HCT116 (cell line): ENCODE results near the gene SBK2. TPM values are rescaled to one million over a fixed set of nuclear protein-coding genes. Genes with fewer than 3 reads are reported as not detected.

Experiments used
- ATAC-seq: fragments of 200-7000 bp; cut with Tn5 transposase; 2 replicates; pipeline ENCODE4 v1.9.1; 2020; ENCODE audit warnings: mild to moderate bottlenecking, moderate library complexity
- BruUV-seq: library from RNA; stranded (reverse); fragments of 400-500 nt; replicated peaks from 2 replicates; lab custom pipeline; 2021; lab: Mats Ljungman, UMichigan
- CTCF ChIA-PET: fragments of 300-600 bp; sonication (Branson Sonifier 250); formaldehyde crosslinking; loops from one replicate; lab custom pipeline; 2021; ENCODE audit warnings: antibody characterized with exemption; lab: Charles Lee
- POLR2A ChIA-PET: fragments of 300-600, 350-600 bp; sonication (Branson Sonifier 250); formaldehyde crosslinking; loops from one replicate; lab custom pipeline; 2021; ENCODE audit warnings: antibody characterized with exemption; lab: Charles Lee
- RAD21 ChIA-PET, 2 experiments: fragments of 300-600 bp; sonication (Branson Sonifier 250); formaldehyde crosslinking; loops; one replicate each; lab custom pipeline; 2023; ENCODE audit warnings: low total read pairs in 2 of 2; ENCODE audit not compliant: uncharacterized antibody in 2 of 2, unreplicated experiment in 2 of 2, low non-redundant PET in 1 of 2; lab: Charles Lee
- DNase-seq: peaks from one replicate; pipeline ENCODE4 v3.0.0-alpha.2; 2010; ENCODE audit warnings: low read depth, low spot score
- H2AFZ ChIP-seq: fragments of 200-600 bp; shearing (Covaris generic), sonication (generic); 2 replicates; pipeline ENCODE4 v1.6.1; 2017; ENCODE audit warnings: low read depth, mixed run types, mixed read lengths, antibody characterized with exemption, low read length; ENCODE audit not compliant: poor library complexity, severe bottlenecking
- H3K27ac ChIP-seq: 2 replicates; pipeline ENCODE4 v1.5.1; 2012; ENCODE audit warnings: low read depth, low read length
- H3K27me3 ChIP-seq: fragments of 200-600 bp; sonication (generic); 2 replicates; pipeline ENCODE4 v1.6.1; 2016; ENCODE audit warnings: mixed run types, low read length, mixed read lengths; ENCODE audit not compliant: insufficient read depth
- H3K36me3 ChIP-seq, 2 experiments: fragments of 200-500 bp in 1 of 2; fragments of 200-600 bp in 1 of 2; sonication (Bioruptor generic) in 1 of 2; sonication (generic) in 1 of 2; 2 replicates each; pipeline versions ENCODE4 v1.5.1 to v1.6.1; 2014 to 2016; ENCODE audit warnings: low read length in 2 of 2, inconsistent platforms in 1 of 2, mixed read lengths in 1 of 2, mixed run types in 1 of 2; ENCODE audit not compliant: insufficient read depth in 2 of 2, control insufficient read depth in 1 of 2
- H3K4me1 ChIP-seq, 2 experiments: fragments of 200-600 bp in 1 of 2; sonication (generic) in 1 of 2; 2 replicates each; pipeline versions ENCODE4 v1.5.1 to v1.6.1; 2012 to 2017; ENCODE audit warnings: low read length in 2 of 2, inconsistent platforms in 1 of 2, mild to moderate bottlenecking in 1 of 2, mixed read lengths in 1 of 2, mixed run types in 1 of 2, moderate library complexity in 1 of 2; ENCODE audit not compliant: insufficient read depth in 2 of 2, control insufficient read depth in 1 of 2
- H3K4me2 ChIP-seq: fragments of 200-600 bp; sonication (generic); 2 replicates; pipeline ENCODE4 v1.6.1; 2017; ENCODE audit warnings: mixed run types, low read length, mixed read lengths
- H3K4me3 ChIP-seq, 2 experiments: fragments of 200-600 bp in 1 of 2; sonication (generic) in 1 of 2; replicated peaks in 1 of 2; 2 replicates each; pipeline ENCODE4 v1.5.1; 2011 to 2016; ENCODE audit warnings: low read length in 2 of 2, control low read depth in 1 of 2, low read depth in 1 of 2, mild to moderate bottlenecking in 1 of 2, mixed read lengths in 1 of 2, mixed run types in 1 of 2
- H3K79me2 ChIP-seq: fragments of 200-600 bp; sonication (generic); 2 replicates; pipeline ENCODE4 v1.6.1; 2017; ENCODE audit warnings: mild to moderate bottlenecking, mixed run types, low read length, moderate library complexity, mixed read lengths; ENCODE audit not compliant: insufficient read depth
- H3K9ac ChIP-seq: fragments of 200-600 bp; sonication (generic); 2 replicates; pipeline ENCODE4 v1.6.1; 2016; ENCODE audit warnings: low read length, mixed read lengths
- H3K9me2 ChIP-seq: fragments of 200-600 bp; sonication (generic), shearing (Covaris generic); 2 replicates; pipeline ENCODE4 v1.6.1; 2017; ENCODE audit warnings: mixed run types, mild to moderate bottlenecking, moderate library complexity; ENCODE audit not compliant: insufficient read depth
- H3K9me3 ChIP-seq, 2 experiments: fragments of 200-500 bp in 1 of 2; fragments of 200-600 bp in 1 of 2; sonication (Bioruptor generic) in 1 of 2; sonication (generic) in 1 of 2; 2 replicates each; pipeline ENCODE4 v1.6.1; 2014 to 2017; ENCODE audit warnings: low read length in 2 of 2, mixed read lengths in 2 of 2, inconsistent platforms in 1 of 2, low read depth in 1 of 2, mild to moderate bottlenecking in 1 of 2, mixed run types in 1 of 2, moderate library complexity in 1 of 2; ENCODE audit not compliant: control insufficient read depth in 1 of 2, insufficient read depth in 1 of 2
- H4K20me1 ChIP-seq: fragments of 200-600 bp; sonication (generic), shearing (Covaris generic); 2 replicates; pipeline ENCODE4 v1.6.1; 2017; ENCODE audit warnings: mixed run types, mild to moderate bottlenecking, moderate library complexity; ENCODE audit not compliant: insufficient read depth
- CEBPB ChIP-seq: IDR thresholded peaks from 2 replicates; pipeline ENCODE4 v1.6.1; 2012; ENCODE audit warnings: low read depth
- CTCF ChIP-seq, 3 experiments: fragments of 200-600 bp in 1 of 3; sonication (generic) in 1 of 3; IDR thresholded peaks in 2 of 3; conservative IDR thresholded peaks in 1 of 3; 2 replicates each; pipeline ENCODE4 v1.5.1; 2012 to 2017; ENCODE audit warnings: low read depth in 2 of 3, low read length in 2 of 3, antibody characterized with exemption in 1 of 3, borderline replicate concordance in 1 of 3, control low read depth in 1 of 3, mild to moderate bottlenecking in 1 of 3, mixed read lengths in 1 of 3, mixed run types in 1 of 3, moderate library complexity in 1 of 3; ENCODE audit not compliant: insufficient read depth in 1 of 3
- EGR1 ChIP-seq: IDR thresholded peaks from 2 replicates; pipeline ENCODE4 v1.6.1; 2012; ENCODE audit warnings: low read depth
- ELF1 ChIP-seq: IDR thresholded peaks from 2 replicates; pipeline ENCODE4 v1.6.1; 2012; ENCODE audit warnings: low read depth, borderline replicate concordance
- EZH2 ChIP-seq: fragments of 200-600 bp; sonication (generic); IDR thresholded peaks from 2 replicates; pipeline ENCODE4 v1.6.1; 2017; ENCODE audit warnings: antibody characterized with exemption, mixed run types
- EZH2phosphoT487 ChIP-seq: fragments of 200-600 bp; IDR thresholded peaks from 2 replicates; pipeline ENCODE4 v1.6.1; 2018; ENCODE audit warnings: antibody characterized with exemption, borderline replicate concordance
- FOSL1 ChIP-seq: IDR thresholded peaks from 2 replicates; pipeline ENCODE4 v1.6.1; 2012; ENCODE audit warnings: low read depth
- JUND ChIP-seq: IDR thresholded peaks from 2 replicates; pipeline ENCODE4 v1.6.1; 2012
- POLR2A ChIP-seq: IDR thresholded peaks from 2 replicates; pipeline ENCODE4 v1.7.0; 2011; ENCODE audit warnings: borderline replicate concordance; ENCODE audit not compliant: insufficient read depth, insufficient read length; ENCODE audit errors: extremely low read depth
- POLR2AphosphoS5 ChIP-seq: IDR thresholded peaks from 2 replicates; pipeline ENCODE4 v1.6.1; 2011; ENCODE audit warnings: mild to moderate bottlenecking, low read depth, low read length, moderate library complexity
- REST ChIP-seq: IDR thresholded peaks from 2 replicates; pipeline ENCODE4 v1.6.1; 2012; ENCODE audit warnings: low read depth
- SP1 ChIP-seq: IDR thresholded peaks from 2 replicates; pipeline ENCODE4 v1.6.1; 2012; ENCODE audit warnings: low read depth
- SRF ChIP-seq: IDR thresholded peaks from 2 replicates; pipeline ENCODE4 v1.6.1; 2012; ENCODE audit warnings: low read depth
- TCF7L2 ChIP-seq: IDR thresholded peaks from 2 replicates; pipeline ENCODE4 v1.7.0; 2011; ENCODE audit warnings: borderline replicate concordance, inconsistent platforms; ENCODE audit not compliant: insufficient read depth, insufficient read length; ENCODE audit errors: extremely low read depth
- YY1 ChIP-seq: IDR thresholded peaks from 2 replicates; pipeline ENCODE4 v1.6.1; 2011; ENCODE audit warnings: low read length, low read depth, moderate library complexity, mild to moderate bottlenecking; ENCODE audit not compliant: insufficient replicate concordance; ENCODE audit errors: extremely low read depth
- ZBTB33 ChIP-seq: IDR thresholded peaks from 2 replicates; pipeline ENCODE4 v1.6.1; 2011; ENCODE audit warnings: mild to moderate bottlenecking, low read length, moderate library complexity; ENCODE audit not compliant: insufficient replicate concordance; ENCODE audit errors: extremely low read depth
- ZFX ChIP-seq: fragments of 450-650 bp; IDR thresholded peaks from 2 replicates; pipeline ENCODE4 v1.6.1; 2017
- intact Hi-C: fragments of 100-400 bp; cut with micrococcal nuclease; formaldehyde crosslinking; loops from 2 replicates; pipeline ENCODE4 v1.10.0; 2022
- total RNA-seq: library from RNA; stranded (reverse); gene quantifications from one replicate; pipeline ENCODE4 v1.2.1, GENCODE V29; 2021; ENCODE audit not compliant: unreplicated experiment

SBK2 gene
- total RNA-seq, 1 experiment from 2014 or later, result 0.30 TPM

GRCh38 chr19:55552206-55552605 lies 15.3 kb upstream of the SBK2 start:
- peak overlapping the region; percentile 63 for H3K4me2 ChIP-seq
- H3K9ac ChIP-seq, result no peak overlapping the region
- no peak overlapping the region; a peak in 1 of 4 replicates for H3K4me3 ChIP-seq
- ATAC-seq (no peak), DNase-seq (no peak)
- no peak for TF ChIP-seq TCF7L2
- TF ChIP-seq SP1, result no peak
- TF ChIP-seq EZH2, result no peak
- no peak for TF ChIP-seq EGR1
- no peak for TF ChIP-seq POLR2AphosphoS5
- no peak for TF ChIP-seq FOSL1
- TF ChIP-seq EZH2phosphoT487, result no peak
- TF ChIP-seq POLR2A, result no peak
- TF ChIP-seq ZBTB33, result no peak
- TF ChIP-seq ELF1, result no peak
- no peak for TF ChIP-seq ZFX
- no peak for TF ChIP-seq CTCF (IDR thresholded peaks at IDR 0.05 in 2 of 3, conservative IDR thresholded peaks at IDR 0.05 in 1 of 3; ENCODE audit: borderline replicate concordance in 1 of 3, insufficient read depth in 1 of 3, low read depth in 2 of 3, low read length in 2 of 3)
- no peak for TF ChIP-seq JUND
- TF ChIP-seq CEBPB, result no peak
- TF ChIP-seq REST, result no peak
- TF ChIP-seq YY1, result no peak
- no peak for TF ChIP-seq SRF
- no peaks in the 10 kb centered on the region for H3K9me3 ChIP-seq
- RAD21 ChIA-PET, result interaction anchor here in 1 of 2 experiments (0.6 kb wide), 1 partner anchor 20 kb away, joined by 5 read pairs; no protein-coding TSS in a partner anchor
- no peaks in the 10 kb centered on the region for H3K79me2 ChIP-seq
- H3K27me3 ChIP-seq, result no peaks in the 10 kb centered on the region
- no peaks in the 10 kb centered on the region for H3K9me2 ChIP-seq
- no TSS peak for BruUV-seq
- CTCF ChIA-PET, result interaction anchor here (1.4 kb wide), 1 partner anchor 49 kb away, joined by 4 read pairs; no protein-coding TSS in a partner anchor
- no peak overlapping the region for H3K27ac ChIP-seq
- no peaks in the 10 kb centered on the region for H4K20me1 ChIP-seq
- POLR2A ChIA-PET, result no interaction called here
- H3K4me1 ChIP-seq, result peaks cover 31 to 55% of the 10 kb centered on the region in 2 experiments
- peak overlapping the region; percentile 45 for H2AFZ ChIP-seq
- intact Hi-C loops, result no loop called here
- no peaks in the 10 kb centered on the region for H3K36me3 ChIP-seq
